ENCODE measurements around the gene SDC1. TPM values are rescaled to one million over a fixed set of nuclear protein-coding genes. Genes with fewer than 3 reads are reported as not detected.

The SDC1 gene
- total RNA-seq, 2 experiments from 2014 or later: 0.10 TPM; not detected in 1

DNA sequence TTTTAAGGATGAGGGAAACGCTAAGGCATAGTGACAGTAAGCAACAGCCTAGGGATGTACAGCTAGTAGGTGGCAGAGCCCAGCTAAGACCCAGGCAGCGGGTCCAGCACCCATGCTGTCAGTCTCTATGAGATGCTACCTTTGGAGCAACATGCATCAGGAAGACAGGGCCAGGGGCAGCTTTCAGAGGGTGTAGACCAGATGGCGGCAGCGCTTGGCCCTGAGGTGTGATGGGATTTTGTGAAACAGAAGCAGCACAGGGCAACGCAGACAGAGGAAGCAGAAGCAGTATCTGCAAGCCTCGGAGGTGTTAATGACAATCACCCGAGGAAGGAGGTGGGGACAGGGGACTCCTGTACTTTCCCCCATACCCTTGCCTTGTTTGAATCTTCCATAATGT lies 43.2 kb downstream of the SDC1 start:
- Histone ChIP-seq H3K4me1 (ENCODE audit: insufficient read depth, low read length, poor library complexity, severe bottlenecking) (no peaks in the 10 kb centered on the region), H4K20me1 (ENCODE audit: insufficient read depth, low read length) (no peaks in the 10 kb centered on the region), H3K9me2 (ENCODE audit: insufficient read depth, low read length) (no peaks in the 10 kb centered on the region), H3K4me2 (ENCODE audit: low read length) (no peak overlapping the region), H3K27ac (ENCODE audit: low read depth, low read length, poor library complexity, severe bottlenecking) (no peak overlapping the region), H3K9me3 (ENCODE audit: low read length) (no peaks in the 10 kb centered on the region), H3K36me3 (ENCODE audit: insufficient read depth, low read length) (no peaks in the 10 kb centered on the region), H3K4me3 (ENCODE audit: low read depth, low read length, poor library complexity, severe bottlenecking) (no peak overlapping the region), H3K79me2 (ENCODE audit: insufficient read depth, low read depth, low read length) (no peaks in the 10 kb centered on the region), H2AFZ (ENCODE audit: low read length) (no peak overlapping the region)
- TF ChIP-seq, protein P1, sequence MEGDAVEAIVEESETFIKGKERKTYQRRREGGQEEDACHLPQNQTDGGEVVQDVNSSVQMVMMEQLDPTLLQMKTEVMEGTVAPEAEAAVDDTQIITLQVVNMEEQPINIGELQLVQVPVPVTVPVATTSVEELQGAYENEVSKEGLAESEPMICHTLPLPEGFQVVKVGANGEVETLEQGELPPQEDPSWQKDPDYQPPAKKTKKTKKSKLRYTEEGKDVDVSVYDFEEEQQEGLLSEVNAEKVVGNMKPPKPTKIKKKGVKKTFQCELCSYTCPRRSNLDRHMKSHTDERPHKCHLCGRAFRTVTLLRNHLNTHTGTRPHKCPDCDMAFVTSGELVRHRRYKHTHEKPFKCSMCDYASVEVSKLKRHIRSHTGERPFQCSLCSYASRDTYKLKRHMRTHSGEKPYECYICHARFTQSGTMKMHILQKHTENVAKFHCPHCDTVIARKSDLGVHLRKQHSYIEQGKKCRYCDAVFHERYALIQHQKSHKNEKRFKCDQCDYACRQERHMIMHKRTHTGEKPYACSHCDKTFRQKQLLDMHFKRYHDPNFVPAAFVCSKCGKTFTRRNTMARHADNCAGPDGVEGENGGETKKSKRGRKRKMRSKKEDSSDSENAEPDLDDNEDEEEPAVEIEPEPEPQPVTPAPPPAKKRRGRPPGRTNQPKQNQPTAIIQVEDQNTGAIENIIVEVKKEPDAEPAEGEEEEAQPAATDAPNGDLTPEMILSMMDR (conservative IDR thresholded peaks at IDR 0.05; ENCODE audit: low read length): no peak
- no peak for TF ChIP-seq EZH2phosphoT487 (IDR thresholded peaks at IDR 0.05; ENCODE audit: borderline replicate concordance, low read depth, low read length)
- BruUV-seq (replicated peaks): no TSS peak
- POLR2A ChIA-PET: no interaction called here
- no peak for DNase-seq (ENCODE audit: low spot score)
- intact Hi-C loops (cut with micrococcal nuclease; ENCODE audit: unreplicated experiment): no loop called here
- CTCF ChIA-PET (ENCODE audit: unreplicated experiment): no interaction called here

DNA sequence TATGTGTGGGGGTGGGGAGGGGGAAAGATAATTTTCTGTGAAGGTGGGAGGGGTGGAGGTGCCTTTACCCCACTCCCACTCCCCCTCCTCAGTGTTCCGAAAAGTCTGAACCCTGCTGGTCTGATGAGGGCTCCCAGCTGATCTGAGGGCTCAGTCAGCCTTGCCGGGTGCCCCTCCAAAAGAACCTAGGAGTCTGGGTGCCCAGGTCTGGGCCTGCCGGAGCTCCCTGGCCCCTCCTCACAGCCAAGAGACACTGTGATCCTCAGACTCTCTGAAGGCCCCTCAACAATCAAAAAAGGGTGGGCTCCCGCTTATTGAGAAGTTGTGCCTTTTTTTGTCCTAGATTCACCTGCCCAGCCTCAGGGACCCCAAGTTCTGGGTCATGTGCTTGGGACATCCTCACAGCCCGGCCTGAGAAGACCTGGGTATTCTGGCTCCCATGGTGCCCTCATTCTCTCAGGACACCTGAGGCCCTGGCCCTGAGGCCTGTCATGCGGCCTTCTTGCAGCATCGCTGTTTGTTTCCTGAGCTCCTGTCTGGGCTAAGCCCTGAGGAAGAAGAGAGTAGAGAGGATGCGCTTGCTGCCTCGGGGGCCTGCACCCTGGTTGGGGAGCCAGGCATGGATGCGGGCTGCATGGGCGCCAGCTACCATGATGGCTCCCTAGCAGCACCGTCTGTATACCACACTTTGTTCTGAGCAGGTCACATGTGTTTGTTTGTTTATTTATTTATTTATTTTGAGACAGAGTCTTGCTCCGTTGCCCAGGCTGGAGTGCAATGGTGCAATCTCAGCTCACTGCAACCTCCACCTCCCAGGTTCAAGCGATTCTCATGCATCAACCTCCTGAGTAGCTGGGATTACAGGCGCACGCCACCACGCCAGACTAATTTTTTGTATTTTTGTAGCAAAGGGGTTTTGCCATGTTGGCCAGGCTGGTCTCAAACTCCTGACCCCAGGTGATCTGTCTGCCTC lies 44.0 kb downstream of the SDC1 start:
- ChIA-PET POLR2A (no interaction called here), CTCF (ENCODE audit: unreplicated experiment) (no interaction called here)
- Histone ChIP-seq H3K4me3 (ENCODE audit: low read depth, low read length, poor library complexity, severe bottlenecking) (no peak overlapping the region), H3K36me3 (ENCODE audit: insufficient read depth, low read length) (no peaks in the 10 kb centered on the region), H2AFZ (ENCODE audit: low read length) (no peak overlapping the region), H3K4me1 (ENCODE audit: insufficient read depth, low read length, poor library complexity, severe bottlenecking) (no peaks in the 10 kb centered on the region), H3K4me2 (ENCODE audit: low read length) (no peak overlapping the region), H3K27ac (ENCODE audit: low read depth, low read length, poor library complexity, severe bottlenecking) (no peak overlapping the region), H4K20me1 (ENCODE audit: insufficient read depth, low read length) (no peaks in the 10 kb centered on the region), H3K9me2 (ENCODE audit: insufficient read depth, low read length) (no peaks in the 10 kb centered on the region), H3K9me3 (ENCODE audit: low read length) (no peaks in the 10 kb centered on the region), H3K79me2 (ENCODE audit: insufficient read depth, low read depth, low read length) (no peaks in the 10 kb centered on the region)
- TF ChIP-seq, protein P1 (conservative IDR thresholded peaks at IDR 0.05; ENCODE audit: low read length): no peak
- TF ChIP-seq EZH2phosphoT487 (IDR thresholded peaks at IDR 0.05; ENCODE audit: borderline replicate concordance, low read depth, low read length): no peak
- no TSS peak for BruUV-seq (replicated peaks)
- no peak for DNase-seq (ENCODE audit: low spot score)
- intact Hi-C loops (cut with micrococcal nuclease; ENCODE audit: unreplicated experiment): no loop called here
